ENCODE data around the gene HDHD5. TPM values are rescaled to one million over a fixed set of nuclear protein-coding genes. Genes with fewer than 3 reads are reported as not detected.
A peak's percentile ranks its signal among the peaks of the same experiment; 100 is the strongest.

HDHD5 gene
- total RNA-seq, 2 experiments from 2014 or later, result 11.0 to 11.6 TPM

GRCh38 chr22:17130199-17130598 lies 28.9 kb downstream of the HDHD5 start:
- no peaks in the 10 kb centered on the region for H3K9me3 ChIP-seq (ENCODE audit: control insufficient read depth in 1 of 2, insufficient read depth in 1 of 2, low read length in 2 of 2)
- H3K36me3 Mint-ChIP-seq (ENCODE audit: low read depth), result peaks cover 4% of the 10 kb centered on the region
- TF ChIP-seq, protein P1, sequence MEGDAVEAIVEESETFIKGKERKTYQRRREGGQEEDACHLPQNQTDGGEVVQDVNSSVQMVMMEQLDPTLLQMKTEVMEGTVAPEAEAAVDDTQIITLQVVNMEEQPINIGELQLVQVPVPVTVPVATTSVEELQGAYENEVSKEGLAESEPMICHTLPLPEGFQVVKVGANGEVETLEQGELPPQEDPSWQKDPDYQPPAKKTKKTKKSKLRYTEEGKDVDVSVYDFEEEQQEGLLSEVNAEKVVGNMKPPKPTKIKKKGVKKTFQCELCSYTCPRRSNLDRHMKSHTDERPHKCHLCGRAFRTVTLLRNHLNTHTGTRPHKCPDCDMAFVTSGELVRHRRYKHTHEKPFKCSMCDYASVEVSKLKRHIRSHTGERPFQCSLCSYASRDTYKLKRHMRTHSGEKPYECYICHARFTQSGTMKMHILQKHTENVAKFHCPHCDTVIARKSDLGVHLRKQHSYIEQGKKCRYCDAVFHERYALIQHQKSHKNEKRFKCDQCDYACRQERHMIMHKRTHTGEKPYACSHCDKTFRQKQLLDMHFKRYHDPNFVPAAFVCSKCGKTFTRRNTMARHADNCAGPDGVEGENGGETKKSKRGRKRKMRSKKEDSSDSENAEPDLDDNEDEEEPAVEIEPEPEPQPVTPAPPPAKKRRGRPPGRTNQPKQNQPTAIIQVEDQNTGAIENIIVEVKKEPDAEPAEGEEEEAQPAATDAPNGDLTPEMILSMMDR (IDR thresholded peaks at IDR 0.05), result no peak
- no peak overlapping the region for H3K27ac ChIP-seq (ENCODE audit: low read depth in 1 of 2, low read length in 2 of 2)
- no peaks in the 10 kb centered on the region for H3K36me3 ChIP-seq (ENCODE audit: insufficient read depth, low read length)
- no peaks in the 10 kb centered on the region for H3K9me3 Mint-ChIP-seq
- no peak overlapping the region for H3K4me3 ChIP-seq (ENCODE audit: low read length)
- DNase-seq (no peak), ATAC-seq (ENCODE audit: poor library complexity) (no peak)
- ChIA-PET POLR2A (no interaction called here), CTCF (no interaction called here)
- H3K4me1 Mint-ChIP-seq (ENCODE audit: low read depth), result no peaks in the 10 kb centered on the region
- no peaks in the 10 kb centered on the region for H3K27me3 Mint-ChIP-seq
- H3K27ac Mint-ChIP-seq, result no peak overlapping the region
- no peak overlapping the region for H3K4me3 Mint-ChIP-seq
- no peaks in the 10 kb centered on the region for H3K4me1 ChIP-seq (ENCODE audit: insufficient read depth, low read length)
- H3K27me3 ChIP-seq (ENCODE audit: control insufficient read depth in 1 of 2, insufficient read depth in 2 of 2, low read length in 2 of 2), result no peaks in the 10 kb centered on the region
- intact Hi-C loops (cut with DNase I, micrococcal nuclease), result no loop called here

DNA sequence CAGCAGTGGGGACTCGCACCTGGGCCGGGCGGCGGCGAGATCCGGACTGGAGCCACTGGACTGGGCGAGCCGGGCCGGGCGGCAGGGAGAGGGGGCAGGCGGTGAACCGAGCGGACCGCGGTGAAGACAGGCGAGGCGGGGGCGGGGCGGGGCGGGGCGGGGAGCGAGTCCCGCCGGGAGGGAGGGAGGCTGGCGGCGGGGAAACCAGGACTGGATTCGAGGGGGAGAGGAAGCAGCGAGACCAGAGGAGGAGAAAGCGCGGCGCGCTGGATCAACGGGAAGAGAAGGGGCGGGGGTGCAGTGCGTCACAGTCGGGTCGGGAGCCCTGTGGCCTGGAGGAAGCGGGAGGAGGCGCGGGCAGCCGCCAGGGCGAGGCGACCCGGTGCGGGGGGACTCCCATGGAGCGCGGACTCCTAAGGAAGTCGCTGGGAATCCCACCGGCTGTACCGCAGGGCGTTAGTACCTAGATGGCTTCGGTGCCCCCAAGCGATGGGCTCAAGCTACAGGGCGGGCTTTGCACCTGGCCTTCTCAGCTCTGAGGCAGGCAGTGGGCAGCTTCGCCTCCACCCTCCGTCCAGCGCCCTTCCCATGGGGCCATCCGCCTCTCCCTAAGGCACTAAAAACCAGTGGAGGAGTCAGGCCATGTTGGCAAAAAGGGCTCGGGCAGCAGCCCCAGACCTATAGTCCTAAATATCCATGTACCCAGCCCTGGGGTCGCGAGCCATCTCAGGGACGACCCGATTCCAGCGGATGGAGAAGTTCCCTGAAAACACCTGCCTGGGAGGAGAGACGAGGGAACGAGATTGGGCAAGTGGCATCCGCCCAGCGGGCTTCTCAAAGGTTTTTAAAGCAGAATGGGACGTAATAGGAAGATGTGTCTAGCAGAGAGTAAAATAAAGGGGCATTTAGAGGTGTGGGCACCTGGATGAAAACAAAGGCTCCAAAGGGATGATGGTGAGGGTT lies 37.6 kb downstream of the HDHD5 start, which contains the start of gene TMEM121B:
TSS of gene TMEM121B (minus strand) at position 128 of the 963 bp plus-strand sequence. CDS start 233 bp downstream, outside the sequence.
- peak in 2 of 14 experiments; percentile 52 to 56 for DNase-seq
- no peak for ATAC-seq (ENCODE audit: poor library complexity)
- no peaks in the 10 kb centered on the region for H3K9me3 Mint-ChIP-seq
- POLR2A ChIA-PET, result no interaction called here
- intact Hi-C loops (cut with DNase I, micrococcal nuclease), result no loop called here
- no peak within 1 kb of the TSS for H3K27ac Mint-ChIP-seq
- H3K27me3 Mint-ChIP-seq, result peaks cover 22% of the 10 kb centered on the region
- Histone ChIP-seq H3K9me3 (ENCODE audit: control insufficient read depth in 1 of 2, insufficient read depth in 1 of 2, low read length in 2 of 2) (peaks cover 0 to 6% of the 10 kb centered on the region in 2 experiments), H3K27ac (ENCODE audit: low read depth in 1 of 2, low read length in 2 of 2) (no peak within 1 kb of the TSS), H3K4me3 (ENCODE audit: low read length) (peak within 1 kb of the TSS; percentile 36), H3K27me3 (ENCODE audit: control insufficient read depth in 1 of 2, insufficient read depth in 2 of 2, low read length in 2 of 2) (peaks cover 17 to 19% of the 10 kb centered on the region in 2 experiments), H3K4me1 (ENCODE audit: insufficient read depth, low read length) (peaks cover 47% of the 10 kb centered on the region), H3K36me3 (ENCODE audit: insufficient read depth, low read length) (no peaks in the 10 kb centered on the region)
- TF ChIP-seq, protein P1 (IDR thresholded peaks at IDR 0.05), result no peak
- CTCF ChIA-PET, result interaction anchor here (1.0 kb wide), 1 partner anchor 50 kb away, joined by 3 read pairs; no protein-coding TSS in a partner anchor
- no peaks in the 10 kb centered on the region for H3K36me3 Mint-ChIP-seq (ENCODE audit: low read depth)
- peak within 1 kb of the TSS; percentile 74 for H3K4me3 Mint-ChIP-seq
- peaks cover 34% of the 10 kb centered on the region for H3K4me1 Mint-ChIP-seq (ENCODE audit: low read depth)

- ChIA-PET POLR2A (no interaction called here), CTCF (interaction anchor here (1.0 kb wide), 1 partner anchor 51 kb away, joined by 3 read pairs; no protein-coding TSS in a partner anchor)
- Mint-ChIP-seq H3K36me3 (ENCODE audit: low read depth) (no peaks in the 10 kb centered on the region), H3K9me3 (no peaks in the 10 kb centered on the region), H3K27ac (no peak overlapping the region), H3K4me1 (ENCODE audit: low read depth) (peaks cover 41% of the 10 kb centered on the region), H3K4me3 (no peak overlapping the region), H3K27me3 (peaks cover 22% of the 10 kb centered on the region)
- H3K36me3 ChIP-seq (ENCODE audit: insufficient read depth, low read length), result no peaks in the 10 kb centered on the region
- peaks cover 17 to 19% of the 10 kb centered on the region in 2 experiments for H3K27me3 ChIP-seq (ENCODE audit: control insufficient read depth in 1 of 2, insufficient read depth in 2 of 2, low read length in 2 of 2)
- H3K27ac ChIP-seq (ENCODE audit: low read depth in 1 of 2, low read length in 2 of 2), result no peak overlapping the region
- H3K4me3 ChIP-seq (ENCODE audit: low read length), result no peak overlapping the region
- intact Hi-C loops (cut with DNase I, micrococcal nuclease), result no loop called here
- ATAC-seq (ENCODE audit: poor library complexity) (peak; percentile 31), DNase-seq (peak in 3 of 14 experiments; percentile 25 to 50 (median 48))
- H3K9me3 ChIP-seq (ENCODE audit: control insufficient read depth in 1 of 2, insufficient read depth in 1 of 2, low read length in 2 of 2), result peaks cover 0 to 6% of the 10 kb centered on the region in 2 experiments
- TF ChIP-seq, protein P1 (IDR thresholded peaks at IDR 0.05), result no peak
- peaks cover 54% of the 10 kb centered on the region for H3K4me1 ChIP-seq (ENCODE audit: insufficient read depth, low read length)
These were observed 38.3 kb downstream of the HDHD5 start for GRCh38 chr22:17120711-17121232.
